ENCODE data around the gene VAV2. TPM values are rescaled to one million over a fixed set of nuclear protein-coding genes. Genes with fewer than 3 reads are reported as not detected.

VAV2 gene
- total RNA-seq, 2 donors from 2014 or later = 3.4 to 6.0 TPM

DNA sequence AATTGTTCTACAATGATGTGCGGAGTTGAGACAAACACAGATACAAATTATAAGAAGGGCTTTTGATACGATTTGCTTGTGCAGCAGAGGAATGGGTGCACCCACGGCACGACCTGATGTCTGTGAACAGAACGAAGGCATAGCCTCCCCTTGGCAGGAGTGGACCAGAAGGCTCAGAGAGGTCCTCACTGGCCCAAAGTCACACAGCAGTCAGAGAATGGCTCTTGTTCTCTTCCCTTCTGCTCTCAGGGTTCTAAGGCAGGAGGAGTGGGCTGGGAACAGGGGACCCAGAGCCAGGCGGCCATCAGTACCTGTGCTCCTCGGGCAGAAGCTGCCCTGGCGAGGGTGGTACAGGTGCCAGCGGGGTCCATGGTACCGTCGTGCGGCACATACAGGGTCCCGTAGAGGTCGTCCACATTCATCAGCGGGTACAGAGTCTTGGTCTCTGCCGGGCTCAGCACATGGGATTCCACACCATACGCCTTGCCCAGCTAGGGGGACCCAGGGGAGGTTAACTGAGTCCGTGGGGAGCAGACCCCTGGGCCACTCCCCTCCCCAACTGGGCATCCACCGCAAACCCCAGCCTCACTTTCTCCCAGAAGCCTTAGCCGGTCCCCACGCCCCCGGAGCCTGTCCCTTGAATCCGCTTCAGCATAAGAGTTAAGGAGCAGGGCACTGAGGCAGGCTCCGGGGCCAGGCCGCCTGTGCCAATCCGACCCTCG is 261.0 kb downstream of the VAV2 start:
- no peak for TF ChIP-seq CTCF (IDR thresholded peaks at IDR 0.05)
- Histone ChIP-seq H3K4me3 (no peak overlapping the region), H3K27ac (no peak overlapping the region), H3K36me3 (no peaks in the 10 kb centered on the region), H3K9me3 (no peaks in the 10 kb centered on the region), H3K27me3 (no peaks in the 10 kb centered on the region), H3K4me1 (no peaks in the 10 kb centered on the region)
- no peak for DNase-seq (ENCODE audit: low spot score)

- no peak for DNase-seq (ENCODE audit: low spot score)
Observed at GRCh38 chr9:133729617-133730281, 262.4 kb downstream of the VAV2 start.

DNA sequence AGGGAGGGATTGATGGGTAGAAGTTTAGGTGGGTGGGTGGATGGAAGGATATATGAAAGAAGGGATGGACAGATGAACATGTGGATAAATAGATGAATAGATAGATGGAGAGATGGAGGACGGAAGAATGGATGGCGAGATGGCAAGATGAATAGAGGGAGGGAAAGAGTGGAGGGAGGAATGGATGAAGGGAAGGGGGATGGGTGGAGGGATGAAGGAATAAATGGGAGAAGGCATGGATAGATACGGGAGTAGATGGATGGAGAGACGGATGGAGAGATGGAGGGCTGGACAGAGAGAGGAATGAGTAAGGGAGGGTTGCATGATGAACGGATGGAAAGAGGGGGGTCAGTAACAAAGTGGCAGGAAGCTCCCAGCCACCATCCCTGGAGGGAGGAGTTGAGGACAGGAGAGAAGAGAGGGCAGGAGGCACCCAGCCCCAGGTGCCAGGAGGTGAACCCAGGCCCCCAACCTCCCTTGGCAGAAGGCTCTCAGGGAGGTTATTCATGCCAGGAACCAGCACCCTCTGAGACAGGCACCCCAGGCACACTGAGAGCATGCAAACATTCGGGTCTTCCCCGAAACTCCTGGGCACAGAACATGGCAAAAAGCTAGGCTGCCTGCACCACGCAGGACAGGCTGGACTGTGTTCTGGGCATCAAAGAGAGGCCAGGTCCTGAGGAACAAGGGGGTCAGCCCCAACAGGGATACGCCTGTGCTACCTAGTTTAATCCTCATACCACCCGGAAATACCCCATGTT is 263.1 kb downstream of the VAV2 start:
- no peak for DNase-seq (ENCODE audit: low spot score)
- TF ChIP-seq CTCF (IDR thresholded peaks at IDR 0.05) = no peak
- H3K9me3 ChIP-seq = no peaks in the 10 kb centered on the region
- no peak overlapping the region for H3K27ac ChIP-seq
- H3K4me1 ChIP-seq = no peaks in the 10 kb centered on the region
- no peak overlapping the region for H3K4me3 ChIP-seq
- H3K36me3 ChIP-seq = no peaks in the 10 kb centered on the region
- H3K27me3 ChIP-seq = no peaks in the 10 kb centered on the region

More at GRCh38 chr9:133729617-133730281, 262.4 kb downstream of the VAV2 start:
- H3K27me3 ChIP-seq = no peaks in the 10 kb centered on the region
- no peaks in the 10 kb centered on the region for H3K9me3 ChIP-seq
- H3K4me3 ChIP-seq = no peak overlapping the region
- TF ChIP-seq CTCF (IDR thresholded peaks at IDR 0.05) = no peak
- no peaks in the 10 kb centered on the region for H3K4me1 ChIP-seq
- H3K27ac ChIP-seq = no peak overlapping the region
- no peaks in the 10 kb centered on the region for H3K36me3 ChIP-seq

- Histone ChIP-seq H3K9me3 (no peaks in the 10 kb centered on the region), H3K36me3 (no peaks in the 10 kb centered on the region), H3K4me1 (no peaks in the 10 kb centered on the region), H3K27ac (no peak overlapping the region), H3K4me3 (no peak overlapping the region), H3K27me3 (no peaks in the 10 kb centered on the region)
- DNase-seq (ENCODE audit: low spot score) = no peak
- no peak for TF ChIP-seq CTCF (IDR thresholded peaks at IDR 0.05)
Observed at GRCh38 chr9:133727876-133728441, 264.2 kb downstream of the VAV2 start.

- Histone ChIP-seq H3K27me3 (no peaks in the 10 kb centered on the region), H3K4me1 (no peaks in the 10 kb centered on the region)
- no peak for DNase-seq (ENCODE audit: low spot score)
Observed at GRCh38 chr9:133727277-133727875, 264.7 kb downstream of the VAV2 start.

More at GRCh38 chr9:133727277-133727875, 264.7 kb downstream of the VAV2 start:
- Histone ChIP-seq H3K27ac (no peak overlapping the region), H3K36me3 (no peaks in the 10 kb centered on the region), H3K4me3 (no peak overlapping the region), H3K9me3 (no peaks in the 10 kb centered on the region)
- TF ChIP-seq CTCF (IDR thresholded peaks at IDR 0.05) = no peak
